Upper lobe of left lung (tissue), 4 donors: Measurements from ENCODE around the gene GPR68.

Experiments
- POLR2A ChIP-seq, 4 donors: fragments of 450-650 bp; IDR thresholded peaks; one replicate each; pipeline ENCODE4 v1.5.1; 2016 to 2017; ENCODE audit warnings: antibody characterized with exemption in 4 of 4, mild to moderate bottlenecking in 2 of 4
- POLR2AphosphoS5 ChIP-seq, 2 donors: sonication (generic); formaldehyde crosslinking; IDR thresholded peaks; one replicate each; pipeline ENCODE4 v1.5.1; 2017; ENCODE audit warnings: antibody characterized with exemption in 2 of 2
- TF ChIP-seq, protein P1 (sequence below), 6 experiments: fragments of 450-650 bp in 4 of 6; fragments of 200-600 bp in 2 of 6; sonication (generic) in 2 of 6; IDR thresholded peaks; one replicate each; pipeline ENCODE4 v1.5.1; 2016 to 2019; ENCODE audit warnings: antibody characterized with exemption in 6 of 6

DNA sequence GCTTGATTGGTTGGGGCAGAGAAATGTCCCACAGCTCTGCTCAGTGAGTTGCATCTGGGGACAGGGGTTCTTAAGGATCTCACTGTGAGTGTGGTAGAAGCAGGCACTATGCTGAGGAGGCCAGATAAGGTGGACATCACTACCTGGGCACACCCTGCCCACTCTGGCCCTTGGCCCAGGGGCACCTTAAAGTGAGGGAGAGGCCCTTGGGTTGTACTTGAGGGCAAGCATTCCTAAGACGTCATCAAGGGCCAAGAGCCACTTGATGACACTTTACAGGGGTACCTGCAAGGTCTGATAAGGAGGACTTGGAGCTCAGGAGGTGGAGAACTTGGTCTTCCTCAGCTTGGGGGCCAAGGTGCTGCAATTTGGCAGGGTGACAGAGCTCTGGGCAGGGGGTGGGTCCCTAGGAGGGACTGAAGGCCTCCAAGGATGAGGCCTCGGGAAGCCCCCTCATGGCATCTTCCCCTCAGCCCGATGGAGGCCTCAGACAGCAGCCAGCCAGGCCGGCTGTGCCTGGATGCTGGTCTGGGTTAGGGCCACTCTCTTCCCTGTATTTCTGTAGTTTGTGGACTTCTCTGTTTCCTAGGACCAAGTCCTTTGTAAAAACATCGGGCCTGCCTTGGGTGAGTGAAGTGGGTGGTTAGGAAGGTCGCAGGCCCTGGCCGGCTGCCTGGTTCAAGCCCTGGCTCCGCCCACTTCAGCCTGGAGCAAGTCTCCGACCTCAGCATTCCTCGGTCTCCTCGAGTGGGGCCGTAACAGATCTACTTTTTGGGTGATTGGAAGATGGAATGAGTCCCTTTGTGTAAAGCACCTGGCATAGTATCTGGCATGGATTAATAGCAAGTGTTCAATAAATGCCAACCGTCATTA is 24.8 kb downstream of the GPR68 start:
- TF ChIP-seq, protein P1, sequence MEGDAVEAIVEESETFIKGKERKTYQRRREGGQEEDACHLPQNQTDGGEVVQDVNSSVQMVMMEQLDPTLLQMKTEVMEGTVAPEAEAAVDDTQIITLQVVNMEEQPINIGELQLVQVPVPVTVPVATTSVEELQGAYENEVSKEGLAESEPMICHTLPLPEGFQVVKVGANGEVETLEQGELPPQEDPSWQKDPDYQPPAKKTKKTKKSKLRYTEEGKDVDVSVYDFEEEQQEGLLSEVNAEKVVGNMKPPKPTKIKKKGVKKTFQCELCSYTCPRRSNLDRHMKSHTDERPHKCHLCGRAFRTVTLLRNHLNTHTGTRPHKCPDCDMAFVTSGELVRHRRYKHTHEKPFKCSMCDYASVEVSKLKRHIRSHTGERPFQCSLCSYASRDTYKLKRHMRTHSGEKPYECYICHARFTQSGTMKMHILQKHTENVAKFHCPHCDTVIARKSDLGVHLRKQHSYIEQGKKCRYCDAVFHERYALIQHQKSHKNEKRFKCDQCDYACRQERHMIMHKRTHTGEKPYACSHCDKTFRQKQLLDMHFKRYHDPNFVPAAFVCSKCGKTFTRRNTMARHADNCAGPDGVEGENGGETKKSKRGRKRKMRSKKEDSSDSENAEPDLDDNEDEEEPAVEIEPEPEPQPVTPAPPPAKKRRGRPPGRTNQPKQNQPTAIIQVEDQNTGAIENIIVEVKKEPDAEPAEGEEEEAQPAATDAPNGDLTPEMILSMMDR (IDR thresholded peaks at IDR 0.05) = no peak
- TF ChIP-seq POLR2A (IDR thresholded peaks at IDR 0.05) (no peak), POLR2AphosphoS5 (IDR thresholded peaks at IDR 0.05) (peak; percentile 57 to 65)
